Lower leg skin (tissue), 3 donors: ENCODE measurements around the gene MYL9.

ENCODE experiments used
- POLR2A ChIP-seq, 2 donors: fragments of 450-650 bp; IDR thresholded peaks; one replicate each; pipeline ENCODE4 v1.6.1; 2016 to 2017; ENCODE audit warnings: antibody characterized with exemption in 2 of 2, mild to moderate bottlenecking in 1 of 2, moderate library complexity in 1 of 2
- TF ChIP-seq, protein P1 (sequence below), 3 donors: fragments of 450-650 bp; IDR thresholded peaks; one replicate each; pipeline ENCODE4 v1.5.1; 2016; ENCODE audit warnings: antibody characterized with exemption in 3 of 3, mild to moderate bottlenecking in 3 of 3, moderate library complexity in 2 of 3

DNA sequence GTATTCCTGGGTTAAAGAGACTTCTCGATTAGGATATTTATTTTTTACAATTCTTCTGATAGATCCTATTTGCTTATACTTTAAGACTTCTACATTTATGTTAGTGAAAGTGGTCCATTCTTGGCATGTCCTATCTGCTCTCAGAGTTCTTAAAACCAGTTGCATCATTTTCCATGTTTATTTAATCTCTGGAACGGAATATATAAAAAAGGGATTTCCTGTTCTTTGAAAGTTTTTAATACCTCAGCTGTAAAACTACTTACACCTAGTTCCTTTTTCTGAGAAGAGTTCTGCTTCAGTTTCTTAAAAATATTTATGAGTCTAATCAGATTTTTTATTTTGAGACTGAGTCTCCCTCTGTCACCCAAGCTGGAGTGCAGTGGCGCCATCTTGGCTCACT is 18.0 kb upstream of the MYL9 start:
- TF ChIP-seq, protein P1, sequence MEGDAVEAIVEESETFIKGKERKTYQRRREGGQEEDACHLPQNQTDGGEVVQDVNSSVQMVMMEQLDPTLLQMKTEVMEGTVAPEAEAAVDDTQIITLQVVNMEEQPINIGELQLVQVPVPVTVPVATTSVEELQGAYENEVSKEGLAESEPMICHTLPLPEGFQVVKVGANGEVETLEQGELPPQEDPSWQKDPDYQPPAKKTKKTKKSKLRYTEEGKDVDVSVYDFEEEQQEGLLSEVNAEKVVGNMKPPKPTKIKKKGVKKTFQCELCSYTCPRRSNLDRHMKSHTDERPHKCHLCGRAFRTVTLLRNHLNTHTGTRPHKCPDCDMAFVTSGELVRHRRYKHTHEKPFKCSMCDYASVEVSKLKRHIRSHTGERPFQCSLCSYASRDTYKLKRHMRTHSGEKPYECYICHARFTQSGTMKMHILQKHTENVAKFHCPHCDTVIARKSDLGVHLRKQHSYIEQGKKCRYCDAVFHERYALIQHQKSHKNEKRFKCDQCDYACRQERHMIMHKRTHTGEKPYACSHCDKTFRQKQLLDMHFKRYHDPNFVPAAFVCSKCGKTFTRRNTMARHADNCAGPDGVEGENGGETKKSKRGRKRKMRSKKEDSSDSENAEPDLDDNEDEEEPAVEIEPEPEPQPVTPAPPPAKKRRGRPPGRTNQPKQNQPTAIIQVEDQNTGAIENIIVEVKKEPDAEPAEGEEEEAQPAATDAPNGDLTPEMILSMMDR (IDR thresholded peaks at IDR 0.05), result no peak
- no peak for TF ChIP-seq POLR2A (IDR thresholded peaks at IDR 0.05)
